ENCODE data around the gene DAPK2.

DAPK2 gene

GRCh38 chr15:63945007-63945788 is 101.1 kb downstream of the DAPK2 start:
- no peaks in the 10 kb centered on the region for H3K79me2 ChIP-seq (ENCODE audit: insufficient read depth, low read length)
- H3K9me3 ChIP-seq (ENCODE audit: insufficient read depth, low read length, severe bottlenecking) = no peaks in the 10 kb centered on the region
- no peaks in the 10 kb centered on the region for H3K27me3 ChIP-seq (ENCODE audit: insufficient read depth, low read length, poor library complexity)
- no peak overlapping the region for H3K4me2 ChIP-seq (ENCODE audit: insufficient read depth, low read length)
- no peak overlapping the region for H3K4me3 ChIP-seq (ENCODE audit: low read depth in 1 of 2, low read length in 2 of 2)
- H3K9ac ChIP-seq (ENCODE audit: low read depth, low read length) = no peak overlapping the region
- no peak overlapping the region for H3K27ac ChIP-seq (ENCODE audit: low read length)
- peak overlapping the region; percentile 24; the same call in 1 of the 2 replicates for H2AFZ ChIP-seq (ENCODE audit: low read depth, low read length)
- ATAC-seq (ENCODE audit: insufficient read depth, low read depth) = peak; percentile 89
- H4K20me1 ChIP-seq (ENCODE audit: insufficient read depth, low read length) = no peaks in the 10 kb centered on the region
- no peaks in the 10 kb centered on the region for H3K4me1 ChIP-seq (ENCODE audit: insufficient read depth, low read length)
- no peaks in the 10 kb centered on the region for H3K36me3 ChIP-seq (ENCODE audit: insufficient read depth, low read length)
- DNase-seq = peak; percentile 63
- TF ChIP-seq EZH2 (IDR thresholded peaks at IDR 0.05; ENCODE audit: borderline replicate concordance, low read depth, low read length, severe bottlenecking) (no peak), CTCF (IDR thresholded peaks at IDR 0.05; ENCODE audit: borderline replicate concordance, extremely low read depth, low read length, poor library complexity, severe bottlenecking) (peak; percentile 89)

GRCh38 chr15:63944681-63944955 is 101.7 kb downstream of the DAPK2 start:
- ATAC-seq (ENCODE audit: insufficient read depth, low read depth) (no peak), DNase-seq (no peak)
- no peaks in the 10 kb centered on the region for H3K4me1 ChIP-seq (ENCODE audit: insufficient read depth, low read length)
- no peak overlapping the region for H3K4me2 ChIP-seq (ENCODE audit: insufficient read depth, low read length)
- H3K36me3 ChIP-seq (ENCODE audit: insufficient read depth, low read length) = no peaks in the 10 kb centered on the region
- TF ChIP-seq EZH2 (IDR thresholded peaks at IDR 0.05; ENCODE audit: borderline replicate concordance, low read depth, low read length, severe bottlenecking) (no peak), CTCF (IDR thresholded peaks at IDR 0.05; ENCODE audit: borderline replicate concordance, extremely low read depth, low read length, poor library complexity, severe bottlenecking) (no peak)
- H3K27me3 ChIP-seq (ENCODE audit: insufficient read depth, low read length, poor library complexity) = no peaks in the 10 kb centered on the region
- H3K9me3 ChIP-seq (ENCODE audit: insufficient read depth, low read length, severe bottlenecking) = no peaks in the 10 kb centered on the region
- H4K20me1 ChIP-seq (ENCODE audit: insufficient read depth, low read length) = no peaks in the 10 kb centered on the region
- no peak overlapping the region for H3K4me3 ChIP-seq (ENCODE audit: low read depth in 1 of 2, low read length in 2 of 2)
- H2AFZ ChIP-seq (ENCODE audit: low read depth, low read length) = no peak overlapping the region
- no peaks in the 10 kb centered on the region for H3K79me2 ChIP-seq (ENCODE audit: insufficient read depth, low read length)
- no peak overlapping the region for H3K27ac ChIP-seq (ENCODE audit: low read length)
- no peak overlapping the region for H3K9ac ChIP-seq (ENCODE audit: low read depth, low read length)

- Histone ChIP-seq H2AFZ (ENCODE audit: low read depth, low read length) (no peak overlapping the region), H3K27me3 (ENCODE audit: insufficient read depth, low read length, poor library complexity) (no peaks in the 10 kb centered on the region), H3K4me2 (ENCODE audit: insufficient read depth, low read length) (no peak overlapping the region), H4K20me1 (ENCODE audit: insufficient read depth, low read length) (no peaks in the 10 kb centered on the region), H3K4me1 (ENCODE audit: insufficient read depth, low read length) (no peaks in the 10 kb centered on the region), H3K27ac (ENCODE audit: low read length) (no peak overlapping the region), H3K4me3 (ENCODE audit: low read depth in 1 of 2, low read length in 2 of 2) (no peak overlapping the region), H3K36me3 (ENCODE audit: insufficient read depth, low read length) (no peaks in the 10 kb centered on the region), H3K9me3 (ENCODE audit: insufficient read depth, low read length, severe bottlenecking) (no peaks in the 10 kb centered on the region), H3K9ac (ENCODE audit: low read depth, low read length) (no peak overlapping the region), H3K79me2 (ENCODE audit: insufficient read depth, low read length) (no peaks in the 10 kb centered on the region)
- no peak for DNase-seq
- no peak for ATAC-seq (ENCODE audit: insufficient read depth, low read depth)
- no peak for TF ChIP-seq CTCF (IDR thresholded peaks at IDR 0.05; ENCODE audit: borderline replicate concordance, extremely low read depth, low read length, poor library complexity, severe bottlenecking)
- TF ChIP-seq EZH2 (IDR thresholded peaks at IDR 0.05; ENCODE audit: borderline replicate concordance, low read depth, low read length, severe bottlenecking) = no peak
Observed at GRCh38 chr15:63943829-63944680, 102.2 kb downstream of the DAPK2 start.
